Naive thymus-derived CD8-positive, alpha-beta T cell (primary cell): ENCODE data around the gene GGTA1. TPM values are rescaled to one million over a fixed set of nuclear protein-coding genes. Genes with fewer than 3 reads are reported as not detected.
"Not testable (repeated sequence)": the region's sequence is repeated elsewhere in the genome, so short reads cannot be mapped to it uniquely, and the experiment has no call there.

Experiments used
- ATAC-seq, 2 donors: fragments of 150-1000 bp; cut with Tn5 transposase in 1 of 2; sonication (Bioruptor Pico), chemical (Tn5 transposase) in 1 of 2; 1 replicate in 1 of 2; 2 replicates in 1 of 2; pipeline ENCODE4 v1.10.0; 2021; ENCODE audit warnings: mild to moderate bottlenecking in 2 of 2, moderate library complexity in 2 of 2
- POLR2A ChIA-PET: fragments of 350-600 bp; sonication (Branson Sonifier 250); formaldehyde crosslinking; loops from one replicate; lab custom pipeline; 2021; ENCODE audit warnings: antibody characterized with exemption; lab: Charles Lee
- DNase-seq, 10 donors: peaks; one replicate each; pipeline versions ENCODE4 v3.0.0 to v3.0.0-alpha.2; 2020 to 2022
- H3K27ac Mint-ChIP-seq, 10 donors: one replicate each; pipeline ENCODE4 v1.8.0; 2020 to 2022; ENCODE audit warnings: mild to moderate bottlenecking in 10 of 10, mixed read lengths in 10 of 10, moderate library complexity in 4 of 10, inconsistent platforms in 1 of 10
- H3K27me3 Mint-ChIP-seq, 5 donors: one replicate each; pipeline ENCODE4 v1.8.0; 2021 to 2022; ENCODE audit warnings: mixed read lengths in 5 of 5
- H3K36me3 Mint-ChIP-seq, 3 donors: one replicate each; pipeline ENCODE4 v1.8.0; 2020 to 2022; ENCODE audit warnings: mixed read lengths in 3 of 3, mild to moderate bottlenecking in 2 of 3, inconsistent platforms in 1 of 3
- H3K4me1 Mint-ChIP-seq, 4 donors: one replicate each; pipeline ENCODE4 v1.8.0; 2021 to 2022; ENCODE audit warnings: mixed read lengths in 4 of 4
- H3K4me3 Mint-ChIP-seq, 10 donors: one replicate each; pipeline ENCODE4 v1.8.0; 2020 to 2022; ENCODE audit warnings: mild to moderate bottlenecking in 10 of 10, mixed read lengths in 10 of 10, moderate library complexity in 6 of 10, inconsistent platforms in 1 of 10
- H3K9me3 Mint-ChIP-seq, 9 donors: one replicate each; pipeline ENCODE4 v1.8.0; 2020 to 2022; ENCODE audit warnings: mixed read lengths in 9 of 9, mild to moderate bottlenecking in 3 of 9, inconsistent platforms in 1 of 9, moderate library complexity in 1 of 9
- polyA plus RNA-seq, 3 donors: library from polyadenylated mRNA; unstranded; fragments of 300-500 nt; fragmentation: Illumina TruSeq; gene quantifications; one replicate each; pipeline ENCODE4 v1.2.3, GENCODE V29; 2021
- total RNA-seq, 8 experiments: library from RNA in 2 of 8; stranded (reverse) in 2 of 8; gene quantifications; one replicate each; pipeline ENCODE4 v1.2.3 and lab custom pipeline; 2021 to 2026

The GGTA1 gene
- total and polyA plus RNA-seq, 5 experiments from 2014 or later, result 0.34 TPM; not detected in 4

DNA sequence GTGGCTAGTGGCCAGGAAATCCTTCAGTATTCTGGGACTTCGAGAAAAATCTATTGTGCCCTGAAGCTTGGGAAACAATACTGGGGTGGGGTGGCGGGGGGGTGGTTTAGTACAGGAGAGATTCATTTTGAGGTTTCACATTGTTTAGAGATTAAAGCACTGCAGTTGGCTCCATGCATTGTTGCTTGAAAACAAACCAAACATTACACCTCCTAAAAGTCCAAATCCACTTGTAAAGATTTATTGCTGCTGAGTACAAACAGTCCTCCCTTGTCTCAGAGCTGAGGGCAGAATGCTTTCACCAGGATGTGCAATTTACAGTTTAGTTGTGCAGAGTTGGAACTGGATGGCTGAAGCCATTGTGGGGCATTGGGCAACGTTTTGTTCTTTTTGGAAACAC is 49.4 kb downstream of the GGTA1 start:
- Mint-ChIP-seq H3K27ac (no peak overlapping the region), H3K4me3 (no peak overlapping the region), H3K27me3 (peaks cover 7 to 20% (median 12%) of the 10 kb centered on the region in 5 donors), H3K36me3 (no peaks in the 10 kb centered on the region), H3K9me3 (no peaks in the 10 kb centered on the region), H3K4me1 (peaks cover 5 to 15% (median 10%) of the 10 kb centered on the region in 4 donors)
- DNase-seq (no peak), ATAC-seq (no peak)
- POLR2A ChIA-PET, result no interaction called here

DNA sequence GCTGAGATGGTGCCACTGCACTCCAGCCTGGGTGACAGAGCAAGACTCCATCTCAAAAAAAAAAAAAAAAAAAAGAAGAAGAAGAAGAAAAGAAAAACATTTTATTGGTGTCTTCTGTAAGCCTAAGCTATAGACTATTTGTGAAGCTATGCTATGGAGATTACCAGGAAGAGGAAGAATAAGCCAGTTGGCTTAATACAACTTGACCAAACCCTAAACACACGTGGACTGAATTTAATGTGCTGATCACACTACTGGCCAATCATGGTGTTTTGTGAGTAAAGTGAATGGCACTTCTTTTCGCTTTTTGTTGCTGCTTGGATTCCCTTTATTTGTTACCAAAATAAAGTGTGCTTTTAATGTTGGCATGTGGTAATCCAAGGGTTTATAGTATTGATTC is 49.9 kb downstream of the GGTA1 start:
- H3K4me3 Mint-ChIP-seq, result no peak overlapping the region
- DNase-seq, result no peak

DNA sequence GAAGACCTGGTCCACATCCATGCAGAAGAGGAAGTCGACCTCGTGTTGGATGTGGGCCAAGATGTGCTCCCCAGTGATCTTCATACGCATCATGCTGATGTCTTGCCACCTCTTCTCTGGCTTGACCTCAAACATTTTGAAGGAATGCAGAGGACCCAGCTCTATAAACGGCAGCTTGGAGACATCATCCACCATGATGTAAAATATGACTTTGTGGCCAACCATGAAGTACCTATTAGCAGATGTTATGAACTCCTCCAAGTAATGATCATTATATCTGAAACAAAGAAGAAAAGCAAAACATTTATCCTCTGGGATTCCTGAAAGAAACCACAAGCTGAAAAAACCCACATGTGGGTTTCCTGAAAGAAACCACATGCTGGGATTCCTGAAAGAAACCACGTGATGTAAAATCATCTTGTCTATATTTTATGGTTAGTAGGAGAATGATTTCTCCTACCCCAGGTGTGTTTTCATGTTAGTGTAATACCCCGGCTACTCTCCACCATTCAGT is 52.3 kb downstream of the GGTA1 start:
- H3K9me3 Mint-ChIP-seq, result no peaks in the 10 kb centered on the region
- peaks cover 5 to 20% (median 6%) of the 10 kb centered on the region in 5 donors for H3K27me3 Mint-ChIP-seq
- ATAC-seq (no peak), DNase-seq (no peak)
- POLR2A ChIA-PET, result no interaction called here
- H3K36me3 Mint-ChIP-seq, result no peaks in the 10 kb centered on the region
- peaks cover 5 to 13% (median 8%) of the 10 kb centered on the region in 4 donors for H3K4me1 Mint-ChIP-seq
- peak overlapping the region in 1 of 10 donors; percentile 15 for H3K27ac Mint-ChIP-seq
- H3K4me3 Mint-ChIP-seq, result peak overlapping the region in 1 of 10 donors; percentile 4

More for the DNA sequence above, 49.9 kb downstream of the GGTA1 start:
- H3K27ac Mint-ChIP-seq, result no peak overlapping the region
- ATAC-seq, result no peak
- H3K9me3 Mint-ChIP-seq, result no peaks in the 10 kb centered on the region
- peaks cover 5 to 13% (median 8%) of the 10 kb centered on the region in 4 donors for H3K4me1 Mint-ChIP-seq
- no peaks in the 10 kb centered on the region for H3K36me3 Mint-ChIP-seq
- H3K27me3 Mint-ChIP-seq, result peaks cover 7 to 20% (median 12%) of the 10 kb centered on the region in 5 donors
- POLR2A ChIA-PET, result no interaction called here

DNA sequence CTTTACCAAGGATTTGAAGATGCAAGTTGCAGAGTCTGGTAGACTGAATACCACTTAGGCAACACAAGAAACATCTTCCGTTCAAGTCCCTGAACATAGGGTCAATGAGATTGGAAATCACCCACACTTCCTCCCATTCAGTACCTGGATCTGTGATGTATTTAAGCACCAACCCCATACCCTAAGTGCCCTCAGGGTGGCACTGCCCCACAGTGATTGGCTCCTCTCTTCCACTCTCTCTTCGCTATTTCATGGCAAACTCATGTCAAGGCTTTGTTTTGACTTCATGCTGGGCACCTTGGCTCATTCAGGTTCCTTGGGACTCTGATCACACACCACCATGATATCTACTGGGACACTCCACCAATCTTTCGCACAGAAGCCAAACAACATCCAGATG is 53.7 kb downstream of the GGTA1 start:
- ATAC-seq (no peak), DNase-seq (peak in 1 of 10 donors; percentile 13)
- H3K4me3 Mint-ChIP-seq, result no peak overlapping the region
- peaks cover 5 to 13% (median 8%) of the 10 kb centered on the region in 4 donors for H3K4me1 Mint-ChIP-seq
- H3K36me3 Mint-ChIP-seq, result no peaks in the 10 kb centered on the region
- peaks cover 0 to 20% (median 6%) of the 10 kb centered on the region in 5 donors for H3K27me3 Mint-ChIP-seq
- no peaks in the 10 kb centered on the region for H3K9me3 Mint-ChIP-seq
- POLR2A ChIA-PET, result no interaction called here
- no peak overlapping the region for H3K27ac Mint-ChIP-seq

DNA sequence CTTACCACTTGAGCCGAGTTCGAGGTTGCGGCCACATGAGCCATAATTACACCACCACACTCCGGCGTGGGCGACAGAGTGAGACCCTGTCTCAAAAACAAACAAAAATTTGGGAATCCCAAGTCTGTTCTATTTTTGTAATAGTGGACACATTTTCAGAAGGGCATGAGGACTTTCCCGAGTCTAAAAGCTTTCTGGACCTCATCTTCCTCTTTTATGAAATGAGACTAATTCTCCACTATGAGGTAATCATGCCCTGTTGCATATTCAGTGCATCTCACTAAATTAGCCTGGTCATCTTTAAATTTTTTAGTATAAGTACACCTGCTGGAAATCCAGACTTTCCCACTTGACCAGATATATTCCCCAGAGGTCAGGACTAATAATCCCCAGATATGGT is 55.7 kb downstream of the GGTA1 start:
- Mint-ChIP-seq H3K27me3 (peaks cover 0 to 25% (median 6%) of the 10 kb centered on the region in 5 donors), H3K9me3 (no peaks in the 10 kb centered on the region), H3K36me3 (no peaks in the 10 kb centered on the region), H3K4me3 (no peak overlapping the region), H3K27ac (no peak overlapping the region), H3K4me1 (peaks cover 6 to 13% (median 8%) of the 10 kb centered on the region in 4 donors)
- no peak for ATAC-seq
- POLR2A ChIA-PET, result interaction anchor here (0.5 kb wide), 1 partner anchor 69 kb away, joined by 5 read pairs; no protein-coding TSS in a partner anchor
- no peak for DNase-seq

DNA sequence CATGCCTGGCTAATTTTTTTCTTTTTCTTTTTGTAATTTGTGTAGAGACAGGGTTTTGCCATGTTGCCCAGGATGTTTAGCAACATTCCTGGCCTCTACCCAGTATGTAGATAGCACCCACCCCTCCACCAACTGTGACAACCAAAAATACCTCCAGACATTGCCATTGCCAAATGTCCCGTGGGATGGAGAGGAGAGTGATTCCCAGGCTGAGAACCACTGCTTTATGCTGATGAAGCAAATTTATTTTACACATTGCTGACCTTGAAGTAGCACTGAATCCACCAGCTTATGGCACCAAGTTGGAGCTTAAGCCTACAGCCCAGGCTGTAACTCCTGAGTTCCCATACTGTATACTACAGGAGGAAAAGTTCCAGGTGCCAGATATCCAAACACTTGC is 58.5 kb downstream of the GGTA1 start:
- Mint-ChIP-seq H3K27me3 (peaks cover 0 to 11% (median 4%) of the 10 kb centered on the region in 5 donors), H3K27ac (no peak overlapping the region)

DNA sequence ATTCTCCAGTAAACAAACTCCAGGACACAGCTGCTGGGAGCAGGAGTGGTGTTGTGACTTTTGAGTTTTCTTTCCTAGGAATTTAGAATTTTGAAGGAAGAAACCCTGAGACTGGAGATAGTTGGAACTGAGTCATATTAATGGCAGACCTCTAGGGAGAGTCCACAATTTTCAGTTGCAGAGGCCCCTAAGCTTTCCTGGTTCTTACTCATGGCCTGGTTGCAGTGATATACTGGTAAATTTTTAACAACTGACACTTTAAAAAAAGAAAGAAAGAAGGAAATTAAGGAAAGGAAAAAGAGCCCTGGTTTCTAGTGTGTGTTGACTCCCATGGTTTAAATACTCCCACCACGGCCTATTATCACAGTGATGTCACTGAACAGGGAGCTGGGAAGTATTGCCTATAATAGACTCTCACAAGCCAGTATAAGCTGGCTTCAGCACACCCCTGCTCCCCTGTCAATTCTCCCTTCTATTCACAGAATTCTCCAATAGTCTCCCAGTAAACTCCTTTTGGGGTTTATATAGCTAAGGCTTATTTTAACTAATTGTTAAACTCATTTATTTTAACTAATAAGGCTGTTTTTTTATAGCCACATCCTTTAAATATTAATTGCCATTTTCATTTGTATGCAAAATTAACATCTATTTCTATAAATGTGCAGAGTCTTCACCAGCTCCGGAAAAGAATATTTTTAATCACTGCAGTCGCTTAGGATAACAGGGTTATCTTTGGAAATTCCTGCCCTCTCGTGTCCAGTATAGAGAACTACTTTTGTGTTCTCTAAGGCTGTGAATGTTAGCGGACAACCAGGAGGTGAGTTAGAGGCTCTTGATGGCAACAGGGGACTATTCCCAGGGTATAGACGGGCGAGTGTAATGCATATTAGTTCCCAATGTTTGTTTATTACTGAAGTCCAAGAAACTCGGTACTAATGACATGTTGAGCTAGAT is 59.7 kb downstream of the GGTA1 start:
- no peak for ATAC-seq
- POLR2A ChIA-PET, result no interaction called here
- DNase-seq, result no peak
- Mint-ChIP-seq H3K9me3 (peaks cover 0 to 3% (median 0%) of the 10 kb centered on the region in 9 donors), H3K36me3 (no peaks in the 10 kb centered on the region), H3K4me1 (peaks cover 0 to 2% (median 0%) of the 10 kb centered on the region in 4 donors), H3K4me3 (no peak overlapping the region), H3K27ac (no peak overlapping the region), H3K27me3 (peaks cover 1 to 13% (median 4%) of the 10 kb centered on the region in 5 donors)

More for the DNA sequence above, 58.5 kb downstream of the GGTA1 start:
- no peaks in the 10 kb centered on the region for H3K36me3 Mint-ChIP-seq
- POLR2A ChIA-PET, result no interaction called here
- H3K9me3 Mint-ChIP-seq, result peaks cover 0 to 2% (median 0%) of the 10 kb centered on the region in 9 donors
- no peak for DNase-seq
- peaks cover 0 to 2% (median 0%) of the 10 kb centered on the region in 4 donors for H3K4me1 Mint-ChIP-seq
- ATAC-seq, result no peak
- H3K4me3 Mint-ChIP-seq, result no peak overlapping the region

DNA sequence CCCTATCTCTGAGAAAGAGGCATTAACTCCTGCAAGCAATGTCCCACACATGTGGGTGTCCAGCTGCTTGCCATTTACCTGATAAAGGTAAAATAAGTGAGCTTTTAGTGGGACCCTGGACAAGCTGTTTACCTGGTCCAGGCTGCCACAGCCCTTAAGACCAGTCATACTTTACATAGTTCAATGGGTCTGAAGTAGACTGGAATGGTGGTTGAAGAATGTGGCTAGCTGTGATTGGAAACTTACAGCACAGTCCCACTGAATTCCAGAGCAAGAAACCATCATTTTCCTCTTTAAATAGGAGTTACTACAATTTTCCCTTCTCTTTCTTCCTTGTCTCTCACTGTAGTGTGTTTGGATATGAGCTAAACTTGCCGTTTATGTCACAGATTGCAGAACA is 60.6 kb downstream of the GGTA1 start:
- DNase-seq (no peak), ATAC-seq (no peak)
- no peaks in the 10 kb centered on the region for H3K36me3 Mint-ChIP-seq
- no peak overlapping the region for H3K4me3 Mint-ChIP-seq
- peaks cover 1 to 13% (median 4%) of the 10 kb centered on the region in 5 donors for H3K27me3 Mint-ChIP-seq
- no peak overlapping the region for H3K27ac Mint-ChIP-seq
- peaks cover 0 to 2% (median 0%) of the 10 kb centered on the region in 4 donors for H3K4me1 Mint-ChIP-seq
- peaks cover 0 to 3% (median 0%) of the 10 kb centered on the region in 9 donors for H3K9me3 Mint-ChIP-seq
- POLR2A ChIA-PET, result interaction anchor here (0.7 kb wide), 1 partner anchor 54 kb away, joined by 3 read pairs; no protein-coding TSS in a partner anchor

DNA sequence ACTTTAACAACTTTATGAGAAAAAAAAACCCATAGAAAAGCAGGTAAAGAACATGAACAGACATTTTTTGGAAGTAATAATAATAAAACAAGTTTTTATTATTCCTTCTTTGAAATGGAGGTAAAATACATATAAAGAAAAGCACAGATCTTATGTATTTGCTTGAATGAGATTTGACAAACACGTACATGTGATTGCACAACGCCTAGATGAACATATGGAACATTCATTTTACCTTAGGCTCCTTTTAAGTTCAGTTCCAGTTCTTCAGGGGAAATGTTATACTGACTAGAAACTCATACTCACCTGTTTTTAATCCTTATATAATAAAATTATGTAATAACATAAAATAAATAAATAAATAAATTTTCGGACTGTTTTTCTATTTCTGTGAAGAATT is 61.8 kb downstream of the GGTA1 start:
- DNase-seq, result no peak
- no peaks in the 10 kb centered on the region for H3K36me3 Mint-ChIP-seq
- POLR2A ChIA-PET, result no interaction called here
- H3K4me1 Mint-ChIP-seq, result peaks cover 0 to 2% (median 0%) of the 10 kb centered on the region in 4 donors
- ATAC-seq, result no peak
- H3K9me3 Mint-ChIP-seq, result peaks cover 0 to 3% (median 0%) of the 10 kb centered on the region in 9 donors
- no peak overlapping the region for H3K4me3 Mint-ChIP-seq
- no peak overlapping the region for H3K27ac Mint-ChIP-seq
- peaks cover 1 to 13% (median 7%) of the 10 kb centered on the region in 5 donors for H3K27me3 Mint-ChIP-seq

DNA sequence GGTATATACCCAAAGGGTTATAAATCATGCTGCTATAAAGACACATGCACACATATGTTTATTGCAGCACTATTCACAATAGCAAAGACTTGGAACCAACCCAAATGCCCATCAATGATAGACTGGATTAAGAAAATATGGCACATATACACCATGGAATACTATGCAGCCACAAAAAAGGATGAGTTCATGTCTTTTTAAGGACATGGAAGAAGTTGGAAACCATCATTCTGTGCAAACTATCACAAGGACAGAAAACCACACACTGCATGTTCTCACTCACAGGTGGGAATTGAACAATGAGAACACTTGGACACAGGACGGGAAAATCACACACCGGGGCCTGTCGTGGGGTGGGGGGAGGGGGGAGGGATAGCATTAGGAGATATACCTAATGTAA is 62.6 kb downstream of the GGTA1 start:
- H3K4me1 Mint-ChIP-seq, POLR2A ChIA-PET: not testable (repeated sequence)

DNA sequence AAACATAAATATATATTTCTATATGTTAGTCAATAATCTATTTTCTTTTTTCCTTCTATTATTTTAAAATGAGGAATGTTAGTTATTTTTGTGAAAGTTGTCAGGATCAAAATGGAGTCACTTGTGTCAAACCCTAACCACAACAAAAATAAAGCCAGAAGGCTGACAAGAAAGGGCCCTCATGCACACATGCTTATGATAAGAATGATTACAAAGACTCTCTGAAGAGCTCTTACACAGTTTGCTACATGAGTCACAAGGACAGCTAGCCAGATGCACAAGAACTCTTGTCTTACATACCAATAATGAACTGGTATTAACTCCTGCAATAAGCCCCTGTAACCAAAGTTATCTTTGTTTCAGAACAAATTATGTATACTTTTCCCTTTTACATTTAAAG is 64.7 kb downstream of the GGTA1 start:
- ATAC-seq (no peak), DNase-seq (no peak)
- Mint-ChIP-seq H3K4me3 (no peak overlapping the region), H3K36me3 (no peaks in the 10 kb centered on the region), H3K27ac (no peak overlapping the region), H3K4me1 (peaks cover 0 to 2% (median 0%) of the 10 kb centered on the region in 4 donors), H3K9me3 (peaks cover 0 to 3% (median 0%) of the 10 kb centered on the region in 9 donors), H3K27me3 (peaks cover 1 to 13% (median 7%) of the 10 kb centered on the region in 5 donors)
- POLR2A ChIA-PET, result no interaction called here

More for the DNA sequence above, 62.6 kb downstream of the GGTA1 start:
- not testable (repeated sequence) for H3K9me3 Mint-ChIP-seq, DNase-seq, ATAC-seq, H3K36me3 Mint-ChIP-seq, H3K4me3 Mint-ChIP-seq
- H3K27ac Mint-ChIP-seq, result peak overlapping the region in 1 of 10 donors; percentile 81
- H3K27me3 Mint-ChIP-seq, result peaks cover 1 to 13% (median 7%) of the 10 kb centered on the region in 5 donors

DNA sequence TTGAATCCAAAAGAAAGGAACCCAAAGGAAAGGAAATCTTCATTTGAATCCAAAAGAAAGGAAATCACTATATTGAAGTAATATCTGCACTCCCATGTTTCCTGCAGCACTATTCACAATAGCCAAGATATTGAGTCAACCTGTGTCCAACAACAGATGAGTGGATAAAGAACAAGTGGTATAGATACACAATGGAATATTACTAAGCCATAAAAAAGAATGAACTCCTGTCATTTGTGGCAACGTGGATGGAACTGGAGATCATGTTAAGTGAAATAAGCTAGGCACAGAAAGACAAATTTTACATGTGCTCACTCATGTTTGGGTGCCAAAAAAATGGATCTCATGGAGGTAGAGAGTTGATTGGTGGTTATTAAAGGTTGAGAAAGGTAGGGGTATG is 71.7 kb downstream of the GGTA1 start:
- Mint-ChIP-seq H3K27ac (no peak overlapping the region), H3K9me3 (peaks cover 4 to 19% (median 10%) of the 10 kb centered on the region in 9 donors), H3K4me3 (no peak overlapping the region), H3K27me3 (peaks cover 0 to 9% (median 2%) of the 10 kb centered on the region in 5 donors), H3K4me1 (peaks cover 0 to 2% (median 0%) of the 10 kb centered on the region in 4 donors), H3K36me3 (peaks cover 2 to 14% (median 11%) of the 10 kb centered on the region in 3 donors)
- ATAC-seq (no peak), DNase-seq (no peak)
- POLR2A ChIA-PET, result no interaction called here
